Trophoblast cell (in vitro differentiated cells and primary cell): ENCODE results near the gene UBALD1.

Experiments used
- DNase-seq, 2 donors: peaks; one replicate each; pipeline ENCODE4 v3.0.0-alpha.2; 2016
- H2AFZ ChIP-seq: 2 replicates; pipeline ENCODE4 v1.6.1; 2013; ENCODE audit warnings: low read length, moderate library complexity, mild to moderate bottlenecking; ENCODE audit not compliant: insufficient read depth, poor library complexity
- H2AK5ac ChIP-seq: 2 replicates; pipeline ENCODE4 v1.6.1; 2013; ENCODE audit warnings: mild to moderate bottlenecking, low read length
- H2BK120ac ChIP-seq: 2 replicates; pipeline ENCODE4 v1.6.1; 2013; ENCODE audit warnings: low read length, mild to moderate bottlenecking, moderate library complexity; ENCODE audit not compliant: insufficient read depth, poor library complexity
- H2BK12ac ChIP-seq: 2 replicates; pipeline ENCODE4 v1.6.1; 2013; ENCODE audit warnings: mild to moderate bottlenecking, low read length, moderate library complexity
- H2BK5ac ChIP-seq: 2 replicates; pipeline ENCODE4 v1.6.1; 2013; ENCODE audit warnings: low read length, low read depth, moderate library complexity, mild to moderate bottlenecking; ENCODE audit not compliant: poor library complexity
- H3K14ac ChIP-seq: 2 replicates; pipeline ENCODE4 v1.6.1; 2013; ENCODE audit warnings: mild to moderate bottlenecking, low read length
- H3K18ac ChIP-seq: 2 replicates; pipeline ENCODE4 v1.6.1; 2013; ENCODE audit warnings: mild to moderate bottlenecking, low read length
- H3K23ac ChIP-seq: 2 replicates; pipeline ENCODE4 v1.6.1; 2013; ENCODE audit warnings: low read length
- H3K27ac ChIP-seq: 2 replicates; pipeline ENCODE4 v1.5.1; 2013; ENCODE audit warnings: low read depth, mild to moderate bottlenecking, inconsistent platforms, low read length, moderate library complexity
- H3K27me3 ChIP-seq: 2 replicates; pipeline ENCODE4 v1.6.1; 2013; ENCODE audit warnings: inconsistent platforms, mild to moderate bottlenecking, low read length, moderate library complexity; ENCODE audit not compliant: insufficient read depth
- H3K36me3 ChIP-seq, 2 experiments: 1 replicate in 1 of 2; 2 replicates in 1 of 2; pipeline ENCODE4 v1.6.1; 2013; ENCODE audit warnings: low read length in 2 of 2, mild to moderate bottlenecking in 2 of 2, moderate library complexity in 1 of 2; ENCODE audit not compliant: insufficient read depth in 2 of 2, control insufficient read depth in 1 of 2
- H3K4ac ChIP-seq: 2 replicates; pipeline ENCODE4 v1.6.1; 2013; ENCODE audit warnings: low read depth, mild to moderate bottlenecking, low read length, moderate library complexity
- H3K4me1 ChIP-seq, 2 experiments: 1 replicate in 1 of 2; 2 replicates in 1 of 2; pipeline ENCODE4 v1.6.1; 2013; ENCODE audit warnings: low read length in 2 of 2, mild to moderate bottlenecking in 2 of 2, moderate library complexity in 1 of 2; ENCODE audit not compliant: insufficient read depth in 2 of 2, control insufficient read depth in 1 of 2
- H3K4me2 ChIP-seq: 2 replicates; pipeline ENCODE4 v1.6.1; 2013; ENCODE audit warnings: inconsistent platforms, mild to moderate bottlenecking, low read length, moderate library complexity
- H3K4me3 ChIP-seq: 2 replicates; pipeline ENCODE4 v1.5.1; 2013; ENCODE audit warnings: mild to moderate bottlenecking, low read depth, low read length, inconsistent platforms
- H3K79me1 ChIP-seq: one replicate; pipeline ENCODE4 v1.6.1; 2013; ENCODE audit warnings: low read length
- H3K79me2 ChIP-seq: 2 replicates; pipeline ENCODE4 v1.6.1; 2013; ENCODE audit warnings: low read length, mild to moderate bottlenecking; ENCODE audit not compliant: control insufficient read depth, insufficient read depth, poor library complexity
- H3K9ac ChIP-seq: 2 replicates; pipeline ENCODE4 v1.6.1; 2013; ENCODE audit warnings: mild to moderate bottlenecking, low read length
- H3K9me3 ChIP-seq: 2 replicates; pipeline ENCODE4 v1.6.1; 2013; ENCODE audit warnings: low read depth, mild to moderate bottlenecking, control low read depth, inconsistent platforms, low read length; ENCODE audit not compliant: insufficient read depth
- H4K12ac ChIP-seq: 2 replicates; pipeline ENCODE4 v1.6.1; 2013; ENCODE audit warnings: low read depth, mild to moderate bottlenecking, low read length, moderate library complexity
- H4K8ac ChIP-seq: 2 replicates; pipeline ENCODE4 v1.6.1; 2013; ENCODE audit warnings: low read depth, mild to moderate bottlenecking, low read length, moderate library complexity
- H4K91ac ChIP-seq: one replicate; pipeline ENCODE4 v1.6.1; 2013; ENCODE audit warnings: low read depth, mild to moderate bottlenecking, low read length, moderate library complexity
- WGBS: extraction: QIAGEN DNeasy Blood & Tissue Kit; methylation state at CpG from one replicate; pipeline ENCODE4 v1.1.7; 2013; ENCODE audit warnings: missing lambda C conversion rate; ENCODE audit not compliant: insufficient read length, insufficient coverage; ENCODE audit errors: extremely low coverage; 5-methylcytosine and 5-hydroxymethylcytosine counted together

UBALD1 gene

GRCh38 chr16:4647644-4647980 is 32.9 kb upstream of the UBALD1 start:
- Histone ChIP-seq H3K27ac (no peak overlapping the region), H3K79me2 (no peaks in the 10 kb centered on the region), H2BK5ac (no peak overlapping the region), H3K9me3 (peaks cover 12% of the 10 kb centered on the region), H3K14ac (no peak overlapping the region), H2AFZ (no peak overlapping the region), H2BK12ac (no peak overlapping the region), H3K4ac (no peak overlapping the region), H3K9ac (no peak overlapping the region), H4K8ac (no peak overlapping the region), H3K79me1 (no peaks in the 10 kb centered on the region), H3K36me3 (peaks cover 28 to 32% of the 10 kb centered on the region in 2 experiments), H3K18ac (no peak overlapping the region), H2AK5ac (no peak overlapping the region), H3K23ac (no peak overlapping the region), H2BK120ac (no peak overlapping the region), H4K12ac (no peak overlapping the region), H3K4me2 (no peak overlapping the region), H4K91ac (no peak overlapping the region), H3K4me3 (no peak overlapping the region), H3K27me3 (no peaks in the 10 kb centered on the region), H3K4me1 (no peaks in the 10 kb centered on the region)
- no CpG with 5 or more reads among the region's 8 CpGs for WGBS
- DNase-seq: no peak

DNA sequence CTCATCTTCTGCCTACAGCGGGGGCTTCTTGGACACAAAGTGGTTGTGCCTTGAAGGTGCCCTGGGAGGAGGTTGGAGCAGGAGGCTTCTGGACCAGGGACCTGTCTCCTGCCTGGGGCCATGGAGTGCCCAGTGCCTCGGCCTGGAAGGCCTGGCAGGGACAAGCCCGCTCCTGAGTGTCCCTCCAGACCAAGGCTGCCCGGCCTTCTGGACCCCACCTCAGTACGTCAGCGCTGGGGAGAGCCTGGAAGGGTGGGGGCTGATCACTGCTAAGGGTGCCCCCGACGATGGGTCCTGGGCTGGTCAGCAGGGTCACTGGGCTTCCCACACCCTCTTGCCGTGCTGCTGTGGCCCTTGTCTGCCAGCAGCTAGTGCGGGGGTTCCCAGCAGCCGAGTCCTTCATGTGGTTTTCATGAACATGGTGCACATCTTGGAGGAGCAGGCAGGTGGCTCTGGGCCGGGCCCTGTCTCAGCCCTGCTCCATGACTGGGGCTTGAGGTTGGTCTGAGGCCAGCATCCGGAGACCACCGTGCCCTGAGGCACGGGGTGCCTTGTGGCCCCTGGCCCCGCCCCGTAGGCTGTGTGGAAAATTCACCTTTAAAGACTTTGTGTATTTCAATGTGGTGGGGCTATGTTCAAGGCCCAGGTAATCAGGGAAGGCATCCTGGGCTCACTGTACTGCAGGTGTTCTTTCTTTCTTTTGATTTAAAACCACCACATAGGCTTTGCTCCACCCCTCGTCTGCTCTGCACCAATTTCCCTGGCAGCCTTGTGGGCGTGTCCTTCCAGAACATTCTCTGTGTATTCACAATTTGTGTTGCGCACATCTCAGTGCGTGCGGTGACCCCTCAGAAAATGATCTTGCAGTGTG is 32.3 kb upstream of the UBALD1 start:
- H3K79me2 ChIP-seq: no peaks in the 10 kb centered on the region
- no peak overlapping the region for H3K27ac ChIP-seq
- peaks cover 22 to 26% of the 10 kb centered on the region in 2 experiments for H3K36me3 ChIP-seq
- no peak overlapping the region for H2AFZ ChIP-seq
- no peak for DNase-seq
- H4K91ac ChIP-seq: no peak overlapping the region
- no peak overlapping the region for H2BK5ac ChIP-seq
- no CpG with 5 or more reads among the region's 22 CpGs for WGBS
- H4K8ac ChIP-seq: no peak overlapping the region
- no peak overlapping the region for H2BK12ac ChIP-seq
- H2BK120ac ChIP-seq: no peak overlapping the region
- no peak overlapping the region for H2AK5ac ChIP-seq
- no peak overlapping the region for H3K14ac ChIP-seq
- H3K27me3 ChIP-seq: no peaks in the 10 kb centered on the region
- no peak overlapping the region for H3K23ac ChIP-seq
- H3K4me1 ChIP-seq: no peaks in the 10 kb centered on the region
- no peak overlapping the region for H3K4me2 ChIP-seq
- H3K9me3 ChIP-seq: peaks cover 9% of the 10 kb centered on the region
- H3K4me3 ChIP-seq: no peak overlapping the region
- peak overlapping the region; percentile 17 for H3K4ac ChIP-seq
- H3K18ac ChIP-seq: no peak overlapping the region
- no peak overlapping the region for H3K9ac ChIP-seq
- H4K12ac ChIP-seq: no peak overlapping the region
- no peaks in the 10 kb centered on the region for H3K79me1 ChIP-seq

- Histone ChIP-seq H3K14ac (no peak overlapping the region), H2AK5ac (no peak overlapping the region), H4K91ac (no peak overlapping the region), H4K8ac (no peak overlapping the region), H2BK120ac (no peak overlapping the region), H3K18ac (no peak overlapping the region), H3K4me2 (no peak overlapping the region), H3K79me1 (no peaks in the 10 kb centered on the region), H3K9me3 (peaks cover 5% of the 10 kb centered on the region), H3K36me3 (peaks cover 13 to 16% of the 10 kb centered on the region in 2 experiments), H3K4ac (no peak overlapping the region), H3K79me2 (peaks cover 11% of the 10 kb centered on the region), H3K23ac (no peak overlapping the region), H3K4me1 (peaks cover 7 to 16% of the 10 kb centered on the region in 2 experiments), H2AFZ (no peak overlapping the region), H3K27me3 (no peaks in the 10 kb centered on the region), H3K4me3 (no peak overlapping the region), H4K12ac (no peak overlapping the region), H3K9ac (no peak overlapping the region), H2BK12ac (no peak overlapping the region), H2BK5ac (no peak overlapping the region), H3K27ac (no peak overlapping the region)
- no CpG with 5 or more reads among the region's 14 CpGs for WGBS
- no peak for DNase-seq
Measured at GRCh38 chr16:4641895-4642294, 27.2 kb upstream of the UBALD1 start.

DNA sequence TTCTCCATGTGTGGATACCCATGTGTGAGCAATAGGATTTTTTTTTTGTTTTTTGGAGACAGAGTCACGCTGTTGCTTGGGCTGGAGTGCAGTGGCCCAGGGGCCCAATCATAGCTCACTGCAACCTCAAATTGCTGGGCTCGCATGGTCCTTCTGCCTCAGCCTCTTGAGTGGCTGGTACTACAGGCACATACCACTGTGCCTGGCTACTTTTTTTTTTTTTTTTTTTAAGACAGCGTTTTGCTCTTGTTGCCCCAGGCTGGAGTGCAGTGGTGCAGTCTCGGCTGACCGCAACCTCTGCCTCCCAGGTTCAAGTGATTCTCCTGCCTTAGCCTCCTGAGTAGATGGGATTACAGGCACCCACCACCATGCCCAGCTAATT is 26.6 kb upstream of the UBALD1 start:
- Histone ChIP-seq H2AFZ (no peak overlapping the region), H3K14ac (no peak overlapping the region), H3K9ac (no peak overlapping the region), H4K8ac (no peak overlapping the region), H3K23ac (no peak overlapping the region), H3K9me3 (peaks cover 3% of the 10 kb centered on the region), H3K4me1 (peaks cover 7 to 16% of the 10 kb centered on the region in 2 experiments), H3K27ac (no peak overlapping the region), H3K4me3 (no peak overlapping the region), H4K91ac (no peak overlapping the region), H2BK5ac (no peak overlapping the region), H3K4me2 (no peak overlapping the region), H2BK12ac (no peak overlapping the region), H3K79me1 (no peaks in the 10 kb centered on the region), H3K4ac (no peak overlapping the region), H3K27me3 (no peaks in the 10 kb centered on the region), H3K36me3 (peaks cover 10 to 14% of the 10 kb centered on the region in 2 experiments), H2BK120ac (no peak overlapping the region), H3K79me2 (peaks cover 11% of the 10 kb centered on the region), H3K18ac (no peak overlapping the region), H4K12ac (no peak overlapping the region), H2AK5ac (no peak overlapping the region)
- WGBS: no CpG with 5 or more reads among the region's 5 CpGs
- DNase-seq: no peak
